ENCODE measurements around the gene CYB5A. TPM values are rescaled to one million over a fixed set of nuclear protein-coding genes. Genes with fewer than 3 reads are reported as not detected.
A peak's percentile ranks its signal among the peaks of the same experiment; 100 is the strongest.
"Not testable (repeated sequence)": the region's sequence is repeated elsewhere in the genome, so short reads cannot be mapped to it uniquely, and the experiment has no call there.

Gene CYB5A
- total RNA-seq, 2 experiments from 2014 or later, result 53.1 to 61.4 TPM

- Mint-ChIP-seq H3K27ac (peak overlapping the region; percentile 72), H3K27me3 (no peaks in the 10 kb centered on the region), H3K4me3 (peak overlapping the region; percentile 86), H3K36me3 (ENCODE audit: low read depth) (peaks cover 2% of the 10 kb centered on the region), H3K4me1 (peaks cover 5% of the 10 kb centered on the region), H3K9me3 (ENCODE audit: low read depth) (peaks cover 3% of the 10 kb centered on the region)
- DNase-seq (no peak), ATAC-seq (no peak)
- intact Hi-C loops (cut with DNase I, micrococcal nuclease), result loop anchor here (1.0 to 5.0 kb wide), 6 partner anchors 88 to 920 kb away; partner anchors contain the start of genes CNDP2 (in 2 of the 2), ZNF407 (in 2 of the 2), FBXO15 (in 1 of the 2) and TIMM21 (in 1 of the 2)
- CTCF ChIA-PET, result no interaction called here
- POLR2A ChIA-PET, result no interaction called here
Measured at GRCh38 chr18:74292541-74292858, 737 bp upstream of the CYB5A start.

DNA sequence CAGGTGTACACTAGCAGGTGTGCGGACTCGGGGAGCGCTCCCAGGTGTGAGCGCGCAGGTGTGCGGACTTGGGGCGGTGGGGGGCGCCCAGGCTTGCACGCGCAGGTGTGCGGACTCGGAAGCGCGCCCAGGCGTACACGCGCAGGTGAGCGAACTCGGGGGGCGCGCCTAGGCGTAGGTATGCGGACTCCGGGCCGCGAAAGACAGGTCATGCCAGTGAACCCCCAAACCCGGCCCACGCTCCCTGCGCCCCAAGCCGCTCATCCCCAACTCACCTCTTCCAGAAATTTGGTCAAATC lies 342 bp downstream of the CYB5A start:
- POLR2A ChIA-PET, result interaction anchor here (0.6 kb wide), 1 partner anchor 108 kb away, joined by 5 read pairs; no protein-coding TSS in a partner anchor
- Mint-ChIP-seq H3K36me3 (ENCODE audit: low read depth) (peaks cover 2% of the 10 kb centered on the region), H3K9me3 (ENCODE audit: low read depth) (peaks cover 3% of the 10 kb centered on the region), H3K27ac (peak overlapping the region; percentile 83), H3K4me3 (peak overlapping the region; percentile 86), H3K27me3 (no peaks in the 10 kb centered on the region), H3K4me1 (peaks cover 6% of the 10 kb centered on the region)
- intact Hi-C loops (cut with DNase I, micrococcal nuclease), result loop anchor here in 1 of 2 experiments (5.0 kb wide), 1 partner anchor 921 kb away; the partner anchor contains the start of gene TSHZ1
- no peak for DNase-seq
- no peak for ATAC-seq
- CTCF ChIA-PET, result no interaction called here

DNA sequence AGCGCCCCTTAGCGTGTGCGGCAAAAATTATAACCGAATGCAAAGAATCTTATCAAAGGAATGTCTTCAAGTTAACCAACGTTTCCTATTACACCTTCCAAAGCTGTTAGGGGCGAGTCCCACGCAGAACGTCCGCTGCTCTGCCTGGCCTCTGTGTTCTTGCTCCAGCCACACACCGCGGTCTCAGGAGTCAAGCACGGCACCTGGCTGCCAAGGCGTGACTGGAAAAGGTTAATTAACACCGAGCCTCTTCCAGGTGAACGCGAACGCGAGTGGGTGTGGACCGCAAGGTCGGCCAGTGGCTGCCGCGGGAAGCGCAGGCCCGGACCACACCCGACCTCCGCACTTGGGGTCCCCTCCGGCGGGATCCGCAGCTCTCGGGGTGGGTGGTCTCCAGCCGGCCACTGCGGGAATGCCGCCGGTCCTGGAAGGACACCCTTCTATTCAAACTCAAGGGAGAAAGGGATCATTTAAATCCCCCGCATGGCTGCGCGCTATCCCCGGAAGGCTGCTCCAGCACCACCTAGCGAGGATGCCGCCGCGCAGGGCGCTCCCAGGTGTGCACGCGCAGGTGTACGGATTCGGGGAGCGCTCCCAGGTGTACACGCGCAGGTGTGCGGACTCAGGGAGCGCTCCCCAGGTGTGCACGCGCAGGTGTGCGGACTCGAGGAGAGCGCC lies 830 bp downstream of the CYB5A start:
- CTCF ChIA-PET, result no interaction called here

GRCh38 chr18:74290021-74290420 lies 1.7 kb downstream of the CYB5A start:
- no peak overlapping the region for H3K27ac Mint-ChIP-seq
- ATAC-seq, result no peak
- no peak for DNase-seq
- peak overlapping the region; percentile 86 for H3K4me3 Mint-ChIP-seq
- ChIA-PET POLR2A (interaction anchor here (0.6 kb wide), 1 partner anchor 152 kb away, joined by 6 read pairs; no protein-coding TSS in a partner anchor), CTCF (no interaction called here)
- no peaks in the 10 kb centered on the region for H3K27me3 Mint-ChIP-seq
- peaks cover 6% of the 10 kb centered on the region for H3K4me1 Mint-ChIP-seq
- intact Hi-C loops (cut with DNase I, micrococcal nuclease), result loop anchor here in 1 of 2 experiments (5.0 kb wide), 1 partner anchor 922 kb away; the partner anchor contains the start of gene TSHZ1
- H3K9me3 Mint-ChIP-seq (ENCODE audit: low read depth), result peaks cover 3% of the 10 kb centered on the region
- H3K36me3 Mint-ChIP-seq (ENCODE audit: low read depth), result peaks cover 2% of the 10 kb centered on the region

More for the DNA sequence above, 830 bp downstream of the CYB5A start:
- peaks cover 6% of the 10 kb centered on the region for H3K4me1 Mint-ChIP-seq
- ATAC-seq (no peak), DNase-seq (peak; percentile 34)
- POLR2A ChIA-PET, result interaction anchor here (0.6 kb wide), 1 partner anchor 108 kb away, joined by 5 read pairs; no protein-coding TSS in a partner anchor
- peak overlapping the region; percentile 86 for H3K4me3 Mint-ChIP-seq
- H3K36me3 Mint-ChIP-seq (ENCODE audit: low read depth), result peaks cover 2% of the 10 kb centered on the region
- no peaks in the 10 kb centered on the region for H3K27me3 Mint-ChIP-seq
- H3K27ac Mint-ChIP-seq, result no peak overlapping the region
- intact Hi-C loops (cut with DNase I, micrococcal nuclease), result loop anchor here in 1 of 2 experiments (5.0 kb wide), 1 partner anchor 921 kb away; the partner anchor contains the start of gene TSHZ1
- H3K9me3 Mint-ChIP-seq (ENCODE audit: low read depth), result peaks cover 3% of the 10 kb centered on the region

DNA sequence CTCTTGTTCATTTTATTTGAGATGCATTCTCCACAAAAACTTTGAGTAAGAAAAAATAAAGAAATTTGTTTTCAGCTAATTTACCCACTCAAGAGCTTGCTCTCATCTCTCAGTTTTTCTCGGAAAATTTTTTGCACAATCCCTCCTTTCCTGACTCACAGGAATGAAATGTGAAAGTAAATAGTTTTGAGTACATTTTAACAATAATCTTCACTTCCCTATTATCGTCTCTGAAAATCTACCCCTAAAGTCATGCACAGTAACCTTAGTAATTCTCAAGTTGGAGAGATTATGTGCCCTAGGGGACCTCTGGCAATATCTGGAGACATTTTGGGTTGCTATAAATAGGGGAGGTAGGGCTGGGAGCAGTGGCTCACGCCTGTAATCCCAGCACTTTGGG lies 2.6 kb downstream of the CYB5A start:
- Mint-ChIP-seq H3K9me3 (ENCODE audit: low read depth) (peaks cover 3% of the 10 kb centered on the region), H3K4me3 (no peak overlapping the region), H3K36me3 (ENCODE audit: low read depth) (peaks cover 2% of the 10 kb centered on the region), H3K27me3 (no peaks in the 10 kb centered on the region), H3K27ac (no peak overlapping the region), H3K4me1 (peaks cover 6% of the 10 kb centered on the region)
- POLR2A ChIA-PET, result no interaction called here
- DNase-seq, result no peak
- CTCF ChIA-PET, result interaction anchor here (0.6 kb wide), 1 partner anchor 802 kb away, joined by 3 read pairs; no protein-coding TSS in a partner anchor
- no peak for ATAC-seq
- intact Hi-C loops (cut with DNase I, micrococcal nuclease), result no loop called here

DNA sequence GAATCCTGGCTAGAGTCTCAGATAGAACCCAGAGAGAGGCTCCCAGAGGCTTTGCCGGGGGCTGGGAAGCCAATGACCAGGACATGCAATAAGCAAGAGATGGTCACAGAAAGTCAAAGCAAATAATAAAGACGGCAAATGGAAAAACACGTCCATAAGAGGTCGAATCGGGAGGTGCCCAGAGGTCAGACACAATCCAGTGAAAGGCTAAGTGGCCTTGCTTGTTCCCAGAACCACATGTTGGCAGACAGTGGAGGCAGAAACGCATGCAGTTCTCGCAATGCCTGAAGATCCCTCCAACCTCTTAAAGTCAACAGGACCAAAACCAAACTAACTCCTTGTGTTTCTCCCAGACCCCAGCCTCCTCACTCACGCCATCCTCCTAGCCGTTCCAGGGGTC lies 3.0 kb downstream of the CYB5A start:
- intact Hi-C loops (cut with DNase I, micrococcal nuclease), result no loop called here
- DNase-seq (no peak), ATAC-seq (no peak)
- Mint-ChIP-seq H3K27me3 (no peaks in the 10 kb centered on the region), H3K9me3 (ENCODE audit: low read depth) (peaks cover 3% of the 10 kb centered on the region), H3K27ac (no peak overlapping the region), H3K4me3 (no peak overlapping the region), H3K36me3 (ENCODE audit: low read depth) (peaks cover 2% of the 10 kb centered on the region), H3K4me1 (peaks cover 6% of the 10 kb centered on the region)
- ChIA-PET POLR2A (no interaction called here), CTCF (no interaction called here)

- POLR2A ChIA-PET, result interaction anchor here (0.7 kb wide), 1 partner anchor 22 kb away, joined by 4 read pairs; no protein-coding TSS in a partner anchor
- DNase-seq, result no peak
- CTCF ChIA-PET, result no interaction called here
- intact Hi-C loops (cut with DNase I, micrococcal nuclease), result no loop called here
- no peak for ATAC-seq
- Mint-ChIP-seq H3K4me1 (peaks cover 12% of the 10 kb centered on the region), H3K9me3 (ENCODE audit: low read depth) (no peaks in the 10 kb centered on the region), H3K36me3 (ENCODE audit: low read depth) (peaks cover 4% of the 10 kb centered on the region), H3K4me3 (no peak overlapping the region), H3K27ac (no peak overlapping the region), H3K27me3 (no peaks in the 10 kb centered on the region)
Measured at GRCh38 chr18:74288041-74288440, 3.7 kb downstream of the CYB5A start.

GRCh38 chr18:74286856-74287255 lies 4.9 kb downstream of the CYB5A start:
- no peaks in the 10 kb centered on the region for H3K9me3 Mint-ChIP-seq (ENCODE audit: low read depth)
- ATAC-seq (no peak), DNase-seq (no peak)
- no peaks in the 10 kb centered on the region for H3K27me3 Mint-ChIP-seq
- ChIA-PET CTCF (no interaction called here), POLR2A (interaction anchor here (0.7 kb wide), 1 partner anchor 1083 kb away, joined by 3 read pairs; no protein-coding TSS in a partner anchor)
- peaks cover 21% of the 10 kb centered on the region for H3K4me1 Mint-ChIP-seq
- no peak overlapping the region for H3K4me3 Mint-ChIP-seq
- peaks cover 4% of the 10 kb centered on the region for H3K36me3 Mint-ChIP-seq (ENCODE audit: low read depth)
- intact Hi-C loops (cut with DNase I, micrococcal nuclease), result no loop called here
- H3K27ac Mint-ChIP-seq, result no peak overlapping the region

- intact Hi-C loops (cut with DNase I, micrococcal nuclease), result no loop called here
- H3K27me3 Mint-ChIP-seq, result no peaks in the 10 kb centered on the region
- H3K9me3 Mint-ChIP-seq (ENCODE audit: low read depth), result no peaks in the 10 kb centered on the region
- POLR2A ChIA-PET, result no interaction called here
- H3K4me1 Mint-ChIP-seq, result peaks cover 21% of the 10 kb centered on the region
- DNase-seq (no peak), ATAC-seq (no peak)
- H3K4me3 Mint-ChIP-seq, result no peak overlapping the region
- H3K36me3 Mint-ChIP-seq (ENCODE audit: low read depth), result peaks cover 2% of the 10 kb centered on the region
- no peak overlapping the region for H3K27ac Mint-ChIP-seq
- CTCF ChIA-PET, result no interaction called here
Measured at GRCh38 chr18:74286106-74286855, 5.5 kb downstream of the CYB5A start.

DNA sequence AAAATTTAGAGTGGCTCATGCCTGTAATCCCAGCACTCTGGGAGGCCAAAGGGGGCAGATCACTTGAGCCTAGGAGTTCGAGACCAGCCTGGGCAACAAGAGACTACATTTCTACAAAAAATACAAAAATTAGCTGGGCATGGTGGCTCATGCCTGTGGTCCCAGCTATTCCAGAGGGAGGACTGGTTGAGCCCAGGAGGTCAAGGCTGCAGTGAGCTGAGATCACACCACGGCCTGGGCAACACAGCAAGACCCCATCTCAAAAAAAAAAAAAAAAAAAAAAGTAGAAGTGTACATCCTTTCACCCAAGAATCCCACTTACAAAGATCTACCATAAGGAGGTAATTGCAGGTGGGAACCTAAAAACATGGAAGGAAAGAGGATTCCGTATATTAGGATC lies 6.2 kb downstream of the CYB5A start:
- CTCF ChIA-PET, result interaction anchor here (0.7 to 0.9 kb wide), 2 partner anchors 207 to 208 kb away, joined by 3 read pairs; no protein-coding TSS in a partner anchor
- H3K9me3 Mint-ChIP-seq (ENCODE audit: low read depth); H3K27ac Mint-ChIP-seq; DNase-seq; H3K27me3 Mint-ChIP-seq; ATAC-seq; H3K4me3 Mint-ChIP-seq; POLR2A ChIA-PET; intact Hi-C loops (cut with DNase I, micrococcal nuclease); H3K36me3 Mint-ChIP-seq (ENCODE audit: low read depth): not testable (repeated sequence)
- peaks cover 20% of the 10 kb centered on the region for H3K4me1 Mint-ChIP-seq

DNA sequence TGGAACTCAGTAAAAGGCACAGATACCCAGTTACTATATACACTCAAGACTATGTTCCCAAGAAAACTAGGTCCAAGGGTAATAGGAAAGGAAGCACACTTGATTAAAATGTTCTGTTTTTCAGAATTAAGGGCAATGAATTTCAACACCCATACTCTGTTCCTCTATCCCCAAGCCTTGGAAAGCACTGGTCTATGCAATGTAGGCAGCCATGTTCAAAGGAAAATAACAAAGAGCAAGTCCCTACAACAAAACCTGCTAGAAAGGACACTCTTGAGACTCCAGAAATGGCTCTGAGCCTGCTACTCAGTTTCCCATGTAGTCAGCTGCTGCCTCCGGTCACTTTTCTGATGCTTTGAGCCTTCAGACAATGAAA lies 6.8 kb downstream of the CYB5A start:
- Mint-ChIP-seq H3K36me3 (ENCODE audit: low read depth) (peaks cover 2% of the 10 kb centered on the region), H3K27me3 (no peaks in the 10 kb centered on the region), H3K4me1 (peaks cover 18% of the 10 kb centered on the region), H3K4me3 (no peak overlapping the region), H3K9me3 (ENCODE audit: low read depth) (no peaks in the 10 kb centered on the region), H3K27ac (no peak overlapping the region)
- intact Hi-C loops (cut with DNase I, micrococcal nuclease), result no loop called here
- ATAC-seq, result no peak
- POLR2A ChIA-PET, result no interaction called here
- DNase-seq, result no peak
- CTCF ChIA-PET, result interaction anchor here (0.7 to 0.9 kb wide), 3 partner anchors 15 to 209 kb away, joined by 3 read pairs; no protein-coding TSS in a partner anchor

Data from activated CD4-positive, alpha-beta T cell treated with anti-CD3 and anti-CD28 coated beads for 36 hours (primary cell).